HG03565 (cell line): Measurements from ENCODE around the gene USP32.

Source experiments
- ATAC-seq: cut with Tn5 transposase; IDR thresholded peaks from one replicate; pipeline ENCODE4 v1.9.1; 2021; ENCODE audit warnings: mild to moderate bottlenecking, moderate library complexity; ENCODE audit not compliant: unreplicated experiment

USP32 gene

GRCh38 chr17:60303406-60304099 lies 88.4 kb downstream of the USP32 start:
- ATAC-seq, result no peak

- ATAC-seq, result no peak
Measured at GRCh38 chr17:60301649-60302048, 90.3 kb downstream of the USP32 start.

GRCh38 chr17:60300949-60301348 lies 91.0 kb downstream of the USP32 start:
- ATAC-seq, result no peak

GRCh38 chr17:60300011-60300410 lies 91.9 kb downstream of the USP32 start:
- ATAC-seq, result no peak

- no peak for ATAC-seq
Measured at GRCh38 chr17:60297760-60298401, 94.1 kb downstream of the USP32 start.

- ATAC-seq, result no peak
Measured at GRCh38 chr17:60296177-60296576, 95.8 kb downstream of the USP32 start.

- ATAC-seq, result no peak
Measured at GRCh38 chr17:60293580-60294335, 98.2 kb downstream of the USP32 start.

- no peak for ATAC-seq
Measured at GRCh38 chr17:60292697-60293096, 99.2 kb downstream of the USP32 start.

GRCh38 chr17:60284709-60285108 lies 107.2 kb downstream of the USP32 start:
- no peak for ATAC-seq

GRCh38 chr17:60283816-60284215 lies 108.1 kb downstream of the USP32 start:
- ATAC-seq, result no peak

- no peak for ATAC-seq
Measured at GRCh38 chr17:60280673-60281072, 111.3 kb downstream of the USP32 start.

- ATAC-seq, result no peak
Measured at GRCh38 chr17:60278237-60278636, 113.7 kb downstream of the USP32 start.

GRCh38 chr17:60277258-60277657 lies 114.7 kb downstream of the USP32 start:
- ATAC-seq, result no peak

GRCh38 chr17:60269417-60269816 lies 122.5 kb downstream of the USP32 start:
- no peak for ATAC-seq

GRCh38 chr17:60260540-60260939 lies 131.4 kb downstream of the USP32 start:
- ATAC-seq, result no peak

- ATAC-seq, result no peak
Measured at GRCh38 chr17:60258313-60258712, 133.6 kb downstream of the USP32 start.

GRCh38 chr17:60256174-60256573 lies 135.8 kb downstream of the USP32 start:
- no peak for ATAC-seq

- ATAC-seq, result no peak
Measured at GRCh38 chr17:60253048-60253447, 138.9 kb downstream of the USP32 start.

GRCh38 chr17:60252459-60252858 lies 139.5 kb downstream of the USP32 start:
- ATAC-seq, result no peak

GRCh38 chr17:60249290-60249826 lies 142.6 kb downstream of the USP32 start:
- no peak for ATAC-seq

GRCh38 chr17:60248618-60249289 lies 143.2 kb downstream of the USP32 start:
- no peak for ATAC-seq
